Fibroblast of gingiva (primary cell): ENCODE data around the gene ZCCHC13.
"Not testable (repeated sequence)": the region's sequence is repeated elsewhere in the genome, so short reads cannot be mapped to it uniquely, and the experiment has no call there.

Experiments used
- DNase-seq: peaks from one replicate; pipeline ENCODE4 v3.0.0-alpha.2; 2011; ENCODE audit warnings: low read depth

ZCCHC13 gene

DNA sequence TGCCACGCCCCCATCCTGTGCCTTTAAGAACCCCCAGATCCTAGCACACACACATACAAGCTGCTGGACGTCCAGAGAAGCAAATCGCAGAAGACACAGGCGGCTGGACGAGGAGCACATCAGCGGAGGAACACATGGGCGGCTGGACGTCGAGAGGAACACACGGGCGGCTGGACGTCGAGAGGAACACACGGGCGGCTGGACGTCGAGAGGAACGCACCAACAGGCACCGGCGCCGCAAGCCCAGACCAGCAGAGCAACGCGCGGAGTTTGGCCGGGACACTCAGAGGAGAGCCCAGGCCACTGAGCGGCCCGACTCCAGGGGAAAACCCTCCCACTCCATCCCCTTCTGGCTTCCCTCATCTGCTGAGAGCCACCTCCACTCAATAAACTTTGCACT, 17.2 kb downstream of the ZCCHC13 start:
- DNase-seq, result no peak

DNA sequence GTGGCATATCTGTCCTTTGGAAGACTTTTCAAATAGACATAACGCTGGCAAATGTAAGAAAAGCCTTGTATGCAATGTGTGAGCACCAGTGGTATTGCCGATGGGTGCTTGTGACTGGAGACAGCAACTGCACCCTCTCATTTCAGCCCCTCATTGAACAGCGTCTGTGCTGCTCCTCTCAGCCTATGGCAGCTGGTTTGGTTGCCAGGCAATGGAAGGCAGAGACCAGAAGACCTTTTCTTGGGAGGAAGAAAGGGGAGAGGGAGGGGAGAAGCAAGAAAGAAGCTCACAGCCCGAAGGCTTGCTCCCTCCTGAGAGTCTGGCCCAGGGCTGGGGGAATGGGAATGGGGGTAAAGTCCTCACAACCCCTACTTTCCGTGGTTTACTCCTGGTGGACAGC, 20.2 kb downstream of the ZCCHC13 start:
- no peak for DNase-seq

DNA sequence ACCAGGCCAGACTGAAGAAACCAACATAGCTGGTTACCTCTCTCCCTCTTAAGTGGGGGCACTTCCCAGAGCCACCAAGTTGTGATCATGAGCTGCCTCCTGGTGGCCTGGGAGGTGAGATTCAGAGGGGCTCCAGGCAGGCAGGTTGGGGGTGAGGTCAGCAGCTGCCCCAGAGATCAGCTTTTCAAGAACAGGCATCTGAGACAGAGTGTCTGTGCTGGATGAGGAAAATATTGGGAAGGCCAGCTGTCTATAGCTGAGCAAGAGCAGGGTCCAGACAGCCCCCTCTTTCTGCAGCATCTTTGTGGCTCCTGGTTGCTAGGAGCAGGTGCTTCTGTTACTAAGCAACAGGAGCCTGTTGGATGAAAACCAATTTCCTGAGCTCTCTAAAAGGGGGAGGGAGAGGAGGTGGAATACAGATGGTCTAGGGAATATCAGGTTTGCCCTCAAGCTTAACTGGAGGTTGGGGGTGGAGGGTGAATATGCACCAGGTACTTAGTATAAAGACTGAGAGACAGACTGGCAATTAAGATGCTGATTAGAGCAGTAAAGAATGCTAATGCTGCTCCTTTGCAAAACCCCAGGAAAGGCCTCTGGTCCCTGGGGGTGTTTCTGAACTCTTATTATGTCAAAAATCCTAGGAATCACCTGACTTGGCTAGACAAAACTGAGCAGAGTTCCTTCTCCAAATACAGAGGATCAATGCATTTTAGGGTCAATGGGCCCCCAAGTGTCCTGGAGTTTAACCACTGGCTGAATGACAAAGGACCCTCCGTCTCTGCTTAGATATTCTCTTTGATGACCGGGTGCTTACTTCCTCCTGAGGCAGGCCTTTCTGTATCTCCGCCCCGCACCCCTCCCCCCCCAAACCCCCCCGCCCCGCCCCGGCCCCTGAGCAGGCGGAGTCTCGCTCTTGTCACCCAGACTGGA, 21.4 kb downstream of the ZCCHC13 start:
- DNase-seq, result no peak

DNA sequence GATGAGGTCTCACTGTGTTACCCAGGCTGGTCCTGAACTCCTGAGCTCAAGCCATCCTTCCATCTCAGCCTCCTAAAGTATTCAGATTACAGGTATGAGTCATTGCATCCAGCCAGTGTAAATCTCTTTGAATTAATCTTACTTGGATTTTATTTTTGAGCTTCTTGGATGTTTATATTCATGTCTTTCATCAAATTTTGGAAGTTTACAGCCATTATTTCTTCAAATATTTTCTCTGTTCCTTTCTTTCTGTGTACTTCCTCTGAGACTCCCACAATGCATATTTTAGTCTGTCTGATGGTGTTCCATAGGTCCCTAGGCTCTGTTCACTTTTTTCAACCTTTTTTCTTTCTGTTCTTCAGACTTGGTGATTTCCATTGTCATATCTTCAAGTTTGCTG, 34.9 kb downstream of the ZCCHC13 start:
- no peak for DNase-seq

DNA sequence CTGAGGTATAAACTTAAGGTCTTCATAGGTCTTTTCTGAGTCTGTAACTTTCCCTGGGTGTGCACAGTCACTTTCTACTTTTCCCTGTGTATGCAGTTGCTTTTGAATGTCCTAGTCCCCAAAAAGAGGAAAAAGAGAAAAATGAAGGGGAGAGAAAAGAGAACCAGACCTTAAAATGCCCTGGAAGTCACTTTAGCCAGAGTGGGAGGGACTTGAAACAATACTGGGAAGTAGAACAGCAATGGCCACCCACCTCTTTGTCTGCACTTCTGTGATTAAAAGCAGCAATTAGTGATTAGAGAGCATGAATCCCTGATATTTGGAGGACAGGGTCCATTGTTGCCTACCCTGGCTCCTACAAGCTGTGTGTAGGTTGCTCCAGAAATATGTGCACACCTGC, 36.1 kb downstream of the ZCCHC13 start:
- no peak for DNase-seq

DNA sequence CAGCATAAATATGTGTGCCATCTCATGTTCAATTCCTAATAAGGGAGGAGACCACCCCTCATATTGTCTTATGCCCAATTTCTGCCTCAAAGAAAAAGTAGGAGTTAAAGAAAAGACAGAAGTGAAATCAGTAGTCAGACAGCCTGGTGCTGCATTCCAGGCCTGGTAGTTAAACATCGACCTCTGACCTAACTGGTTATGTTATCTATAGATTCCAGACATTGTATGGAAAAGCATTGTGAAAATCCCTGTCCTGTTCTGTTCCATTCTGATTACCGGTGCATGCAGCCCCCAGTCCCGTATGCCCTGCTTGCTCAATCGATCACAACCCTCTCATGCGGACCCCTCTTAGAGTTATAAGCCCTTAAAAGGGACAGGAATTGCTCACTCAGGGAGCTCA, 38.2 kb downstream of the ZCCHC13 start:
- DNase-seq, result not testable (repeated sequence)

DNA sequence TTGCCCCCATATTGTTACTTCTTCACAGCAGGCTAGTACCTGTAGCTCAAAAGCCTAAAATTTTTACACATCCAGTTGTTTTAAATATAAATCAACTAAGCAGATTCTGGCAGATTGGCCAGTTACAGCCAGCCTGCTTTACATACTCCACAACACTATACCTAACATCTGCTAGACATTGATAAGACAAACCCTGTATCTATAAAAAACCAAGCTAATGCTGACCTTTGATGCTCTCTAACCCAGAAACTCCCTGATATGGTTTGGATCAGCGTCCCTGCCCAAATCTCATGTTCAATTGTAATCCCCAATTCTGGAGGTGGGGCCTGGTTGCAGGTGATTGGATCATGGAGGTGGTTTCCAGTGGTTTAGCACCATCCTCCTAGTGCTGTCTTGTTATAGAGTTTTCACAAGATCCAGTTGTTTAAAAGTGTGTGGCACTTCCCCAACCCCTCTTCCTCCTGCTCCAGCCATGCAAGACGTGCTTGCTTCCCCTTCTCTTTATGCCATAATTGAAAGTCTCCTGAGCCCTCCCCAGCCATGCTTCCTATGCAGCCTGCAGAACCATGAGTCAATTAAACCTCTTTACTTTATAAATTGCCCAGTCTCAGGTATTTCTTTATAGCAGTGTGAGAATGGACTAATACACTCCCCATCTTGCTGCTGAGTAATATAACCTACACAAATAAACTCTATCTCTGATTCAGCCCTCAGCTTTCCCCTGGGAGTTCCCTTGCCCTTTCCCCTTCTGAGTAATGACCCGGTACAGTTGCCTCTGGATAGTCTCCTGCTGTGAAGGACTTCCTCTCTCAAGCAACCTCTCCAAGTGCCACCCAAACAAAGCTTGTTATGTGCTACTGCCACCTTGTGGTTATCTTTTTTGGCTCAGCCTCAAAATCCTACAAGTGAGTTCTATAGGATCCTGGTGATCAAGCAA, 39.6 kb downstream of the ZCCHC13 start:
- DNase-seq, result peak; percentile 94

DNA sequence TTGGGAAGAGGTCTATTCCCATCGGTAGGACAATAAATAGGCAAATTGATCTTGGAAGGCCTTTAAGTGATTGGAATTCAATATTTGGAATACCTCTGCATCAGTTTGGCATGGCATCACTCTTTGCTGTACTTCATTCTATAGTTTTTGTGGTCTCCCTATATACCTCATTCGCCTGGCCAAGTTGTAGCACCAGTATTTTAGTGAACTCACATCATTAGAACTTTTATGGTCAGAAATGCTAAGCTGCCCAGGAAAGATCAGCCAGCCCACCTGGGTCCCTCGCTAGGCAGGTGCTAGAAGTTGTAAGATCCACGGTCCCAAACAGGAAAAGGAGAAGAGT, 40.3 kb downstream of the ZCCHC13 start:
- DNase-seq, result no peak

DNA sequence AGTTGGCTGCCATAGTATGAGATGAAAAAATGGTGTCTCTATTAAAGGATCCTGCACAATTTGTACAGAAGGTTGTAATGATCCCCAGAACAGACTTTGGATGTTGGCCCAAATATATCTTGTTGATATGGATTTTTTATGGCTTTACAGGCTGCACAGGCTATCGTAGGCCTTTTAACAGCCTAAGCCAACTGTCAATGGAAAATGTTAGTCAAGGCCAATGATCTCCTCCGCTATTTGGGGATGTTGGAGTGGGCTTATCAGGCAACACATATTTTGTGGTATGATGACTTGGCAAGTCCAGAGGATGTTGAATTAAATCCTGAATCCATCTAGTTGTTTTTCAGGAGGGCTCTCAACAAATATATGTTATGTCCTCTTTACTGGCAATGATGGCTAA, 42.1 kb downstream of the ZCCHC13 start:
- DNase-seq, result no peak

DNA sequence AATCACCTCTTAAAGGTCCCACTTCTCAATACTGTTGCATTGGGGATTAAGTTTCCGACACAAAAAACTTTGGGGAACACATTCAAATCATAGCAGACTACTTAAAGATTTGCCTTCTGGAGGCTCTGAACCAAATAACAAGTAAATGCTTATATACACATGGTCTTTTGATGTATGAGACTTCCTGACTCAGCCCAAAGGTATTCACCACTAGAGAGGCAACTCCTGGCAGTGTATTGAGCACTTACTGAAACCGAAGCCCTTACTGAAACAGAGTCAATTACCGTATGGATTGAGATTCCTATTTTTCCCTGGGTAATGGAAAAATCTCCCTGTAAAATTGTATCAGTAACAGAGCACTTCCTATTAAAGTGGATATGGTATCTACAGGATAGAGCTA, 45.4 kb downstream of the ZCCHC13 start:
- peak; percentile 44 for DNase-seq

DNA sequence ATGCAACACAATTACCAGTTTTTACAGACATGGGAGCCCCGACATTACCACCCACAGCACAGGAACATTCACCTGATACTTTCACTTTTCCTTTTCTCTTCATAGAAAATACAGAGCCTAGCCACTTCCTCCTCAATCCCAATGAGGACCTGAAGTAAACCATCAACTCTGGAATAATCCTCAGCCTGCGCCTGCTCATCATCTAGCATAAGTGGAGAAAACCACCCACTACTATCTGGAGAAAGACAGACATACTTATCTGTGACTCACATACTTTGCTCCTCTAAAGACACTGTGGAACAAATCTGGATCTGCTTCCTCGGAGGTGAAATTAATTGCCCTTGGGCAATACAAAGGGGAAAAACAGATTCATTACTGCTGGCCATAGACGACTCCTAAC, 47.8 kb downstream of the ZCCHC13 start:
- no peak for DNase-seq

DNA sequence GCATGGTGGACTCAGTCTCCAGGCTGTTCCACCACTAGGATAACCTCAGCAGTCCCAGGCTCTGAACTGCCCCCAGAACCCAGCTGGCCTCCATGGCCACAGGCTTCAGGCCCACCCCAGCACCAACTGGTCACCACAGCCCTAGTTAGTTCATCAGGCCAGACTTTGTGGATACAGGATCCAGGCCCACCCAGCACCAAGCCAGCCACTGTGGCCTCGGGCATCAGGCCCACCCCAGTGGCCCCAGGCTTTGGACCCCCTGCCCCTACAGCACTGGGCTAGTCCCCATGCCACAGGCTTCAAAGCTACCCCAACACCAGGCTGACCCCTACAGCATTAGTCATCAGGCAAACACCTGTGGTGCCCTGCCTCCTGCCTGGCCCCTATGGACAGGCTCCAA, 50.0 kb downstream of the ZCCHC13 start:
- no peak for DNase-seq
